IMR-90 (cell line): ENCODE results near the gene CCDC171. TPM values are rescaled to one million over a fixed set of nuclear protein-coding genes. Genes with fewer than 3 reads are reported as not detected.

Source experiments
- ATAC-seq: fragments of 200-7000 bp; cut with Tn5 transposase; 2 replicates; pipeline ENCODE4 v1.9.1; 2020; ENCODE audit warnings: low read depth, mild to moderate bottlenecking, moderate library complexity
- BruUV-seq: library from RNA; stranded (reverse); fragments of 400-500 nt; replicated peaks from 2 replicates; lab custom pipeline; 2021; lab: Mats Ljungman, UMichigan
- CTCF ChIA-PET: fragments of 300-600 bp; formaldehyde crosslinking; extraction: SDS; loops from one replicate; lab custom pipeline; 2021; ENCODE audit warnings: antibody characterized with exemption; lab: Yijun Ruan, JAX
- POLR2A ChIA-PET: fragments of 300-600 bp; sonication (Branson Sonifier 250); formaldehyde crosslinking; loops from one replicate; lab custom pipeline; 2022; ENCODE audit warnings: antibody characterized with exemption; ENCODE audit not compliant: unreplicated experiment; lab: Charles Lee
- DNase-seq: peaks from one replicate; pipeline ENCODE4 v3.0.0; 2013
- H2AFZ ChIP-seq: replicated peaks from 2 replicates; pipeline ENCODE3; 2013; ENCODE audit warnings: low read length, mild to moderate bottlenecking; ENCODE audit not compliant: poor library complexity
- H2AK5ac ChIP-seq: 2 replicates; pipeline ENCODE4 v1.6.1; 2013; ENCODE audit warnings: low read depth, low read length, inconsistent platforms
- H2AK9ac ChIP-seq: replicated peaks from 2 replicates; pipeline ENCODE3; 2013; ENCODE audit warnings: mild to moderate bottlenecking, low read depth, low read length, moderate library complexity; ENCODE audit not compliant: poor library complexity
- H2BK120ac ChIP-seq: 2 replicates; pipeline ENCODE4 v1.6.1; 2013; ENCODE audit warnings: low read depth, low read length, inconsistent platforms
- H2BK15ac ChIP-seq: 3 replicates; pipeline ENCODE4 v1.6.1; 2013; ENCODE audit warnings: low read depth, low read length, inconsistent platforms
- H2BK20ac ChIP-seq: 2 replicates; pipeline ENCODE4 v1.6.1; 2013; ENCODE audit warnings: low read depth, mild to moderate bottlenecking, inconsistent platforms, low read length, moderate library complexity
- H2BK5ac ChIP-seq: 2 replicates; pipeline ENCODE4 v1.6.1; 2013; ENCODE audit warnings: mild to moderate bottlenecking, low read depth, low read length, inconsistent platforms; ENCODE audit not compliant: poor library complexity, severe bottlenecking
- H3K14ac ChIP-seq: replicated peaks from 2 replicates; pipeline ENCODE4 v1.6.1; 2013; ENCODE audit warnings: low read depth, low read length, inconsistent platforms
- H3K18ac ChIP-seq: 2 replicates; pipeline ENCODE4 v1.6.1; 2013; ENCODE audit warnings: low read depth, low read length, control low read depth
- H3K23ac ChIP-seq: 2 replicates; pipeline ENCODE4 v1.6.1; 2013; ENCODE audit warnings: low read depth, low read length, inconsistent platforms
- H3K27ac ChIP-seq: 2 replicates; pipeline ENCODE4 v1.5.1; 2013; ENCODE audit warnings: mild to moderate bottlenecking, control low read depth, low read length; ENCODE audit not compliant: insufficient read depth
- H3K27me3 ChIP-seq: 2 replicates; pipeline ENCODE4 v1.6.1; 2013; ENCODE audit warnings: low read length; ENCODE audit not compliant: control insufficient read depth, insufficient read depth
- H3K36me3 ChIP-seq: 2 replicates; pipeline ENCODE4 v1.6.1; 2013; ENCODE audit warnings: low read length, mixed read lengths; ENCODE audit not compliant: control insufficient read depth, insufficient read depth
- H3K4ac ChIP-seq: 2 replicates; pipeline ENCODE4 v1.6.1; 2013; ENCODE audit warnings: low read depth, low read length, inconsistent platforms
- H3K4me1 ChIP-seq: 2 replicates; pipeline ENCODE4 v1.6.1; 2013; ENCODE audit warnings: low read length, mixed read lengths; ENCODE audit not compliant: control insufficient read depth, insufficient read depth
- H3K4me2 ChIP-seq: 2 replicates; pipeline ENCODE4 v1.6.1; 2013; ENCODE audit warnings: low read depth, mild to moderate bottlenecking, control low read depth, low read length, moderate library complexity
- H3K4me3 ChIP-seq: 2 replicates; pipeline ENCODE4 v1.5.1; 2013; ENCODE audit warnings: low read depth, mild to moderate bottlenecking, control low read depth, low read length, moderate library complexity; ENCODE audit not compliant: insufficient read depth
- H3K56ac ChIP-seq: 2 replicates; pipeline ENCODE4 v1.6.1; 2013; ENCODE audit warnings: low read length, inconsistent platforms; ENCODE audit not compliant: insufficient read depth; ENCODE audit errors: extremely low read depth
- H3K79me1 ChIP-seq, 2 experiments: 2 replicates each; pipeline ENCODE4 v1.6.1; 2013; ENCODE audit warnings: low read length in 2 of 2, inconsistent platforms in 1 of 2, low read depth in 1 of 2
- H3K9ac ChIP-seq: 2 replicates; pipeline ENCODE4 v1.6.1; 2013; ENCODE audit warnings: low read depth, low read length, control low read depth
- H3K9me1 ChIP-seq: 2 replicates; pipeline ENCODE4 v1.6.1; 2013; ENCODE audit warnings: low read length, inconsistent platforms; ENCODE audit not compliant: insufficient read depth
- H3K9me3 ChIP-seq: 2 replicates; pipeline ENCODE4 v1.6.1; 2013; ENCODE audit warnings: low read length; ENCODE audit not compliant: control insufficient read depth, insufficient read depth
- H4K20me1 ChIP-seq: 2 replicates; pipeline ENCODE4 v1.6.1; 2013; ENCODE audit warnings: low read length, inconsistent platforms; ENCODE audit not compliant: insufficient read depth
- H4K5ac ChIP-seq: 2 replicates; pipeline ENCODE4 v1.6.1; 2013; ENCODE audit warnings: mild to moderate bottlenecking, low read depth, low read length, control low read depth
- H4K8ac ChIP-seq, 2 experiments: 2 replicates each; pipeline ENCODE4 v1.6.1; 2013; ENCODE audit warnings: low read depth in 2 of 2, low read length in 2 of 2, control low read depth in 1 of 2, inconsistent platforms in 1 of 2
- H4K91ac ChIP-seq: 2 replicates; pipeline ENCODE4 v1.6.1; 2013; ENCODE audit warnings: low read depth, low read length, inconsistent platforms; ENCODE audit not compliant: insufficient read depth
- CHD1 ChIP-seq: IDR thresholded peaks from 2 replicates; pipeline ENCODE4 v1.6.1; 2012; ENCODE audit warnings: low read depth, low read length, improper control_type of control experiment
- FOS ChIP-seq: fragments of 150-350 bp; IDR thresholded peaks from 2 replicates; pipeline ENCODE4 v1.6.1; 2016; ENCODE audit warnings: low read depth, low read length
- MAFK ChIP-seq: IDR thresholded peaks from 2 replicates; pipeline ENCODE4 v1.6.1; 2012; ENCODE audit warnings: low read depth, low read length, improper control_type of control experiment
- MAZ ChIP-seq: IDR thresholded peaks from 2 replicates; pipeline ENCODE4 v1.6.1; 2012; ENCODE audit warnings: low read depth, mild to moderate bottlenecking, low read length, improper control_type of control experiment, moderate library complexity, borderline replicate concordance
- MXI1 ChIP-seq: IDR thresholded peaks from 2 replicates; pipeline ENCODE4 v1.6.1; 2012; ENCODE audit warnings: low read depth, mild to moderate bottlenecking, low read length, moderate library complexity, borderline replicate concordance
- NFE2L2 ChIP-seq: fragments of 150-350 bp; IDR thresholded peaks from 2 replicates; pipeline ENCODE4 v1.6.1; 2016; ENCODE audit warnings: low read depth, mild to moderate bottlenecking, low read length
- POLR2A ChIP-seq: IDR thresholded peaks from 2 replicates; pipeline ENCODE4 v1.6.1; 2012; ENCODE audit warnings: mild to moderate bottlenecking, low read depth, low read length
- RCOR1 ChIP-seq: IDR thresholded peaks from 2 replicates; pipeline ENCODE4 v1.6.1; 2012; ENCODE audit warnings: mild to moderate bottlenecking, low read length, improper control_type of control experiment; ENCODE audit not compliant: insufficient replicate concordance
- RFX5 ChIP-seq: IDR thresholded peaks from 2 replicates; pipeline ENCODE4 v1.8.0; 2012; ENCODE audit warnings: low read depth, mild to moderate bottlenecking, low read length, moderate library complexity
- SMC3 ChIP-seq: fragments of 150-350 bp; IDR thresholded peaks from 2 replicates; pipeline ENCODE4 v1.6.1; 2016; ENCODE audit warnings: low read depth, mild to moderate bottlenecking, antibody characterized with exemption, low read length, moderate library complexity
- WGBS, 2 experiments: methylation state at CpG; one replicate each; pipeline versions ENCODE4 v1.1.5 to v1.1.7; 2013; ENCODE audit warnings: missing lambda C conversion rate in 2 of 2; ENCODE audit not compliant: insufficient read length in 1 of 2; ENCODE audit errors: extremely low coverage in 2 of 2; 5-methylcytosine and 5-hydroxymethylcytosine counted together
- dilution Hi-C: fragments of 300-500 bp; cut with HindIII; formaldehyde crosslinking; loops from one replicate; pipeline ENCODE4 v1.14.3; 2018; ENCODE audit warnings: low sequenced_read_pairs; ENCODE audit not compliant: unreplicated experiment
- in situ Hi-C: fragments of 300-500 bp; cut with MboI; formaldehyde crosslinking; loops from 3 replicates; pipeline ENCODE4 v1.14.3; 2019; ENCODE audit warnings: low sequenced_read_pairs, inconsistent platforms, mixed read lengths
- intact Hi-C: fragments of 100-400 bp; cut with micrococcal nuclease; formaldehyde crosslinking; loops from 2 replicates; pipeline ENCODE4 v1.10.0; 2022
- polyA plus RNA-seq, 3 experiments: library from polyadenylated mRNA; depleted of rRNA; stranded (reverse); fragments of >200 nt; gene quantifications; 2 replicates each; pipeline ENCODE4 v1.2.3, GENCODE V29; 2012; ENCODE audit warnings: low replicate concordance in 1 of 3
- total RNA-seq: library from RNA; depleted of rRNA; stranded (reverse); fragments of >200 nt; gene quantifications from 2 replicates; pipeline ENCODE4 v1.2.3, GENCODE V29; 2012
- TF ChIP-seq, protein P1 (sequence below): fragments of 150-350 bp; IDR thresholded peaks from 2 replicates; pipeline ENCODE4 v1.6.1; 2016; ENCODE audit warnings: low read depth, mild to moderate bottlenecking, low read length, moderate library complexity, borderline replicate concordance
- TF ChIP-seq, protein P2 (sequence below): conservative IDR thresholded peaks from 2 replicates; pipeline ENCODE4 v1.5.1; 2012; ENCODE audit warnings: mild to moderate bottlenecking, low read depth, low read length, improper control_type of control experiment

CCDC171 gene
- total and polyA plus RNA-seq, 2 of the 4 experiments (the other 2 are of a cell fraction): 0.63 to 2.2 TPM

DNA sequence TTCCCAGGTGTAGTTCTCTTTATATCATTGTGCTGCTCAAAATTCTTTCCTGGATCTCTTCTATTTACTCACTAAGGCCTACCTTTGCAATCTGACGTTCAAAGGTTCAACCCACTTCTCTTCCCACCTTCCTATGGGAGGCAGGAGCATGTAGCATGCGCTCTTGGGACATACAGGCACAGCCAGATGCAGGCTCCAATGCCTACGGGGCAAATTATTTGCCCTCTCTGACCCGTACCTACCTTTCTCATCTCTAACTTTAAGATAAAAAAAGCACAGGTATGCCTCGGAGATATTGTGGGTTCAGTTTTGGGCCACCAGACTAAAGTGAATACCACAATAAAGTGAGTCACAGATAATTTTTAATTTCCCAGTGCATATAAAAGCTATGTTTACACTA is 460.5 kb downstream of the CCDC171 start:
- in situ Hi-C loops (no loop called here), dilution Hi-C loops (no loop called here), intact Hi-C loops (no loop called here)
- Histone ChIP-seq H3K9ac (no peak overlapping the region), H3K27me3 (no peaks in the 10 kb centered on the region), H3K4me3 (no peak overlapping the region), H3K23ac (no peak overlapping the region), H3K4me2 (no peak overlapping the region), H3K4me1 (peaks cover 7% of the 10 kb centered on the region; the same call in 1 of the 2 replicates), H3K27ac (no peak overlapping the region; the same call in 1 of the 2 replicates), H4K5ac (no peak overlapping the region), H2BK20ac (peak overlapping the region; percentile 59; the same call in 1 of the 2 replicates), H3K9me3 (peaks cover 6% of the 10 kb centered on the region), H3K9me1 (0 out of 2 replicates have a peak, but pooled peaks cover 2% of the 10 kb centered on the region), H2AK5ac (peak overlapping the region; percentile 86), H3K79me1 (no peaks in the 10 kb centered on the region), H4K91ac (peak overlapping the region; percentile 48; the same call in 1 of the 2 replicates), H3K36me3 (no peaks in the 10 kb centered on the region), H3K56ac (no peak overlapping the region), H3K18ac (no peak overlapping the region), H2AFZ (no peak overlapping the region), H3K4ac (peak overlapping the region; percentile 73; the same call in 1 of the 2 replicates), H2BK120ac (peak overlapping the region; percentile 36), H4K20me1 (no peaks in the 10 kb centered on the region), H2AK9ac (no peak overlapping the region), H4K8ac (peak overlapping the region in 1 of 2 experiments; percentile 86; a peak in 2 of 4 replicates), H2BK5ac (no peak overlapping the region), H2BK15ac (no peak overlapping the region), H3K14ac (no peak overlapping the region)
- ChIA-PET POLR2A (no interaction called here), CTCF (no interaction called here)
- 90% methylated on average over 2 of the region's 5 CpGs; no CpG with 5 or more reads in 1 of the 2 experiments for WGBS, 2 experiments
- no peak for DNase-seq
- no TSS peak for BruUV-seq
- no peak for ATAC-seq
- TF ChIP-seq POLR2A (no peak), MAZ (no peak), FOS (no peak), MXI1 (no peak), SMC3 (no peak), RCOR1 (no peak), MAFK (no peak), NFE2L2 (no peak), CHD1 (no peak), RFX5 (no peak)
- TF ChIP-seq, protein P1, sequence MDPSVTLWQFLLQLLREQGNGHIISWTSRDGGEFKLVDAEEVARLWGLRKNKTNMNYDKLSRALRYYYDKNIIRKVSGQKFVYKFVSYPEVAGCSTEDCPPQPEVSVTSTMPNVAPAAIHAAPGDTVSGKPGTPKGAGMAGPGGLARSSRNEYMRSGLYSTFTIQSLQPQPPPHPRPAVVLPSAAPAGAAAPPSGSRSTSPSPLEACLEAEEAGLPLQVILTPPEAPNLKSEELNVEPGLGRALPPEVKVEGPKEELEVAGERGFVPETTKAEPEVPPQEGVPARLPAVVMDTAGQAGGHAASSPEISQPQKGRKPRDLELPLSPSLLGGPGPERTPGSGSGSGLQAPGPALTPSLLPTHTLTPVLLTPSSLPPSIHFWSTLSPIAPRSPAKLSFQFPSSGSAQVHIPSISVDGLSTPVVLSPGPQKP: no peak
- TF ChIP-seq, protein P2, sequence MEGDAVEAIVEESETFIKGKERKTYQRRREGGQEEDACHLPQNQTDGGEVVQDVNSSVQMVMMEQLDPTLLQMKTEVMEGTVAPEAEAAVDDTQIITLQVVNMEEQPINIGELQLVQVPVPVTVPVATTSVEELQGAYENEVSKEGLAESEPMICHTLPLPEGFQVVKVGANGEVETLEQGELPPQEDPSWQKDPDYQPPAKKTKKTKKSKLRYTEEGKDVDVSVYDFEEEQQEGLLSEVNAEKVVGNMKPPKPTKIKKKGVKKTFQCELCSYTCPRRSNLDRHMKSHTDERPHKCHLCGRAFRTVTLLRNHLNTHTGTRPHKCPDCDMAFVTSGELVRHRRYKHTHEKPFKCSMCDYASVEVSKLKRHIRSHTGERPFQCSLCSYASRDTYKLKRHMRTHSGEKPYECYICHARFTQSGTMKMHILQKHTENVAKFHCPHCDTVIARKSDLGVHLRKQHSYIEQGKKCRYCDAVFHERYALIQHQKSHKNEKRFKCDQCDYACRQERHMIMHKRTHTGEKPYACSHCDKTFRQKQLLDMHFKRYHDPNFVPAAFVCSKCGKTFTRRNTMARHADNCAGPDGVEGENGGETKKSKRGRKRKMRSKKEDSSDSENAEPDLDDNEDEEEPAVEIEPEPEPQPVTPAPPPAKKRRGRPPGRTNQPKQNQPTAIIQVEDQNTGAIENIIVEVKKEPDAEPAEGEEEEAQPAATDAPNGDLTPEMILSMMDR: no peak
